A549 (cell line): ENCODE data around the gene LYRM7. TPM values are rescaled to one million over a fixed set of nuclear protein-coding genes. Genes with fewer than 3 reads are reported as not detected.

Experiments used
- ATAC-seq, 2 experiments: fragments of 200-7000 bp in 1 of 2; fragments of >200 bp in 1 of 2; cut with Nextera tagmentation in 1 of 2; cut with Tn5 transposase in 1 of 2; 3 replicates each; pipeline versions ENCODE4 v1.8.0 to v1.9.1; 2018 to 2020; ENCODE audit warnings: mild to moderate bottlenecking in 1 of 2, moderate library complexity in 1 of 2
- CTCF ChIA-PET: fragments of 300-600 bp; sonication (Branson Sonifier 250); formaldehyde crosslinking; extraction: SDS; loops from one replicate; lab custom pipeline; 2021; ENCODE audit warnings: antibody characterized with exemption, inconsistent platforms; lab: Yijun Ruan, JAX
- POLR2A ChIA-PET: fragments of 350-600 bp; formaldehyde crosslinking; extraction: SDS; loops from one replicate; lab custom pipeline; 2021; ENCODE audit warnings: antibody characterized with exemption, inconsistent platforms; lab: Yijun Ruan, JAX
- DNase-seq, 2 experiments: peaks; one replicate each; pipeline versions ENCODE4 v3.0.0 to v3.0.0-alpha.2; 2011 to 2016; ENCODE audit warnings: low read depth in 1 of 2, low spot score in 1 of 2
- FAIRE-seq: peaks from 2 replicates; lab custom pipeline; 2011; peaks lifted over from hg19 to GRCh38; lab: Jason Lieb, UNC
- H3K27ac ChIP-seq, 2 experiments: fragments of >200 bp; sonication (Bioruptor Twin); formaldehyde crosslinking; 3 replicates each; pipeline ENCODE4 v1.5.1; 2016 to 2017
- H3K4me1 ChIP-seq: fragments of >200 bp; sonication (Bioruptor Twin); formaldehyde crosslinking; 3 replicates; pipeline ENCODE4 v1.6.1; 2016
- H3K4me2 ChIP-seq: fragments of >200 bp; sonication (Bioruptor Twin); formaldehyde crosslinking; 3 replicates; pipeline ENCODE4 v1.6.1; 2016
- H3K4me3 ChIP-seq: fragments of >200 bp; sonication (Bioruptor Twin); formaldehyde crosslinking; 3 replicates; pipeline ENCODE4 v1.5.1; 2016
- H3K9me3 ChIP-seq: fragments of >200 bp; sonication (Bioruptor Twin); formaldehyde crosslinking; 3 replicates; pipeline ENCODE4 v1.6.1; 2016
- ATOH8 ChIP-seq: fragments of 250-450 bp; sonication (Bioruptor Pico); IDR thresholded peaks from 2 replicates; pipeline ENCODE4 v1.5.0; 2020; ENCODE audit warnings: low read depth, mild to moderate bottlenecking, moderate library complexity
- BHLHE40 ChIP-seq: IDR thresholded peaks from 2 replicates; pipeline ENCODE4 v1.6.1; 2012; ENCODE audit warnings: low read depth, low read length, inconsistent platforms
- CHD2 ChIP-seq: fragments of 150-350 bp; IDR thresholded peaks from 2 replicates; pipeline ENCODE4 v1.6.1; 2014; ENCODE audit warnings: low read length; ENCODE audit not compliant: partially characterized antibody
- EHF ChIP-seq: fragments of 250-450 bp; sonication (Bioruptor Pico); IDR thresholded peaks from 2 replicates; pipeline ENCODE4 v1.5.0; 2020; ENCODE audit warnings: mild to moderate bottlenecking
- EHMT2 ChIP-seq: fragments of 200-600 bp; sonication (generic); IDR thresholded peaks from 2 replicates; pipeline ENCODE4 v1.6.1; 2016; ENCODE audit warnings: antibody characterized with exemption, low read depth, mild to moderate bottlenecking, moderate library complexity
- FOXS1 ChIP-seq: fragments of 250-450 bp; sonication (Bioruptor Pico); IDR thresholded peaks from 2 replicates; pipeline ENCODE4 v1.5.0; 2020; ENCODE audit warnings: mild to moderate bottlenecking, moderate library complexity
- HOXB5 ChIP-seq: fragments of 250-450 bp; sonication (Bioruptor Pico); IDR thresholded peaks from 2 replicates; pipeline ENCODE4 v1.5.0; 2020; ENCODE audit warnings: mild to moderate bottlenecking, moderate library complexity
- KDM5A ChIP-seq: fragments of 200-600 bp; sonication (generic); IDR thresholded peaks from 2 replicates; pipeline ENCODE4 v1.6.1; 2016; ENCODE audit warnings: antibody characterized with exemption, mild to moderate bottlenecking
- MAX ChIP-seq: IDR thresholded peaks from 2 replicates; pipeline ENCODE4 v1.6.1; 2012
- PHF8 ChIP-seq: fragments of 200-600 bp; sonication (generic); IDR thresholded peaks from 2 replicates; pipeline ENCODE4 v1.6.1; 2016; ENCODE audit warnings: low read depth, mild to moderate bottlenecking, antibody characterized with exemption, moderate library complexity, borderline replicate concordance
- RAD21 ChIP-seq, 2 experiments: fragments of >200 bp in 1 of 2; sonication (Bioruptor Twin) in 1 of 2; formaldehyde crosslinking in 1 of 2; IDR thresholded peaks in 1 of 2; conservative IDR thresholded peaks in 1 of 2; 2 replicates in 1 of 2; 3 replicates in 1 of 2; pipeline ENCODE4 v1.6.1; 2012 to 2018; ENCODE audit warnings: inconsistent platforms in 1 of 2
- RNF2 ChIP-seq: fragments of 200-600 bp; sonication (generic); IDR thresholded peaks from 2 replicates; pipeline ENCODE4 v1.6.1; 2016; ENCODE audit warnings: low read depth, mild to moderate bottlenecking, antibody characterized with exemption, moderate library complexity, borderline replicate concordance
- SMC3 ChIP-seq: fragments of >200 bp; sonication (Bioruptor Twin); formaldehyde crosslinking; IDR thresholded peaks from 3 replicates; pipeline ENCODE4 v1.6.1; 2018; ENCODE audit warnings: inconsistent platforms
- TFCP2L1 ChIP-seq: fragments of 250-450 bp; sonication (Bioruptor Pico); IDR thresholded peaks from 2 replicates; pipeline ENCODE4 v1.5.0; 2021; ENCODE audit warnings: mild to moderate bottlenecking
- ZFP36 ChIP-seq: fragments of 450-650 bp; IDR thresholded peaks from 2 replicates; pipeline ENCODE4 v1.6.1; 2014; ENCODE audit warnings: borderline replicate concordance; ENCODE audit not compliant: partially characterized antibody
- whole genome bisulfite sequencing: methylation state at CpG from one replicate; pipeline ENCODE4 v1.1.6; 2017; ENCODE audit errors: missing lambda C conversion rate; 5-methylcytosine and 5-hydroxymethylcytosine counted together
- polyA plus RNA-seq, 4 experiments: library from polyadenylated mRNA; depleted of rRNA in 3 of 4; stranded (reverse); fragments of >200 nt; fragmentation: RNase III in 1 of 4; extraction: RNeasy Plus Mini Kit Qiagen cat#74134 plus additional on column Dnase treatment in 1 of 4; gene quantifications; 2 replicates in 3 of 4; 3 replicates in 1 of 4; pipeline ENCODE4 v1.2.3, GENCODE V29; 2011 to 2017
- TF ChIP-seq, protein P1 (sequence below): fragments of >200 bp; sonication (Bioruptor Twin); formaldehyde crosslinking; IDR thresholded peaks from 3 replicates; pipeline ENCODE4 v1.6.1; 2016
- TF ChIP-seq, protein P2 (sequence below): fragments of >200 bp; sonication (Bioruptor Twin); formaldehyde crosslinking; IDR thresholded peaks from 2 replicates; pipeline ENCODE4 v1.6.1; 2016
- TF ChIP-seq, protein P3 (sequence below): fragments of 450-650 bp; IDR thresholded peaks from 2 replicates; pipeline ENCODE4 v1.6.1; 2014; ENCODE audit warnings: antibody characterized with exemption

The LYRM7 gene
- polyA plus RNA-seq, 2 of the 4 experiments (the other 2 are of a cell fraction) = 6.2 to 11.1 TPM

DNA sequence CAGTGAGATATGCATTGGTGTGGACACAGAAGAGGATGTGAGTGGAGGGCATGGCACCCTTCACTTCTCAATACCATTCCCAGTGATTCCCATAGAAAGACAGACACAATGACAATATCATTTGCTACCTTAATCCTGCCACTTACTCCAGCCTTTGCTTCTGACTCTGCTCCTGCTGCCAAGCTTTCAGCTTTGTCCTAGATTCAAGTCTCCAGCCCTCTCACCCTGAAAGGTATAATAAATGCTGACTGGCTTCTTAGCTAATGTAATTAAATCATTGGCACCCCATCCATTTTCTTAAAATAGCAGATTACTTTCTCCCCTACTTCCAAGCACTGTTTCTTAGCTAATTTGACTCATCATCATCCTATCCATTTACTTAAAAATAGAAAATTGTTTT lies 52.0 kb downstream of the LYRM7 start:
- FAIRE-seq = no peak
- Histone ChIP-seq H3K4me2 (no peak overlapping the region; the same call in 2 of the 3 replicates), H3K4me3 (no peak overlapping the region), H3K27ac (0 out of 6 replicates have a peak overlapping the region, but pooled peaks of 1 of the 2 experiments have one; percentile 49), H3K4me1 (peaks cover 20% of the 10 kb centered on the region), H3K9me3 (no peaks in the 10 kb centered on the region)
- TF ChIP-seq, protein P1, sequence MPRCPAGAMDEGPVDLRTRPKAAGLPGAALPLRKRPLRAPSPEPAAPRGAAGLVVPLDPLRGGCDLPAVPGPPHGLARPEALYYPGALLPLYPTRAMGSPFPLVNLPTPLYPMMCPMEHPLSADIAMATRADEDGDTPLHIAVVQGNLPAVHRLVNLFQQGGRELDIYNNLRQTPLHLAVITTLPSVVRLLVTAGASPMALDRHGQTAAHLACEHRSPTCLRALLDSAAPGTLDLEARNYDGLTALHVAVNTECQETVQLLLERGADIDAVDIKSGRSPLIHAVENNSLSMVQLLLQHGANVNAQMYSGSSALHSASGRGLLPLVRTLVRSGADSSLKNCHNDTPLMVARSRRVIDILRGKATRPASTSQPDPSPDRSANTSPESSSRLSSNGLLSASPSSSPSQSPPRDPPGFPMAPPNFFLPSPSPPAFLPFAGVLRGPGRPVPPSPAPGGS = no peak
- TF ChIP-seq PHF8 = no peak
- no peak for TF ChIP-seq RAD21 (conservative IDR thresholded peaks at IDR 0.05 in 1 of 2, IDR thresholded peaks at IDR 0.05 in 1 of 2)
- TF ChIP-seq, protein P2, sequence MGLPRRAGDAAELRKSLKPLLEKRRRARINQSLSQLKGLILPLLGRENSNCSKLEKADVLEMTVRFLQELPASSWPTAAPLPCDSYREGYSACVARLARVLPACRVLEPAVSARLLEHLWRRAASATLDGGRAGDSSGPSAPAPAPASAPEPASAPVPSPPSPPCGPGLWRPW = no peak
- ChIA-PET CTCF (interaction anchor here (1.8 to 2.0 kb wide), 2 partner anchors 10 to 36 kb away, joined by 4 to 6 read pairs; no protein-coding TSS in a partner anchor), POLR2A (no interaction called here)
- no peak for ATAC-seq
- no peak for DNase-seq

DNA sequence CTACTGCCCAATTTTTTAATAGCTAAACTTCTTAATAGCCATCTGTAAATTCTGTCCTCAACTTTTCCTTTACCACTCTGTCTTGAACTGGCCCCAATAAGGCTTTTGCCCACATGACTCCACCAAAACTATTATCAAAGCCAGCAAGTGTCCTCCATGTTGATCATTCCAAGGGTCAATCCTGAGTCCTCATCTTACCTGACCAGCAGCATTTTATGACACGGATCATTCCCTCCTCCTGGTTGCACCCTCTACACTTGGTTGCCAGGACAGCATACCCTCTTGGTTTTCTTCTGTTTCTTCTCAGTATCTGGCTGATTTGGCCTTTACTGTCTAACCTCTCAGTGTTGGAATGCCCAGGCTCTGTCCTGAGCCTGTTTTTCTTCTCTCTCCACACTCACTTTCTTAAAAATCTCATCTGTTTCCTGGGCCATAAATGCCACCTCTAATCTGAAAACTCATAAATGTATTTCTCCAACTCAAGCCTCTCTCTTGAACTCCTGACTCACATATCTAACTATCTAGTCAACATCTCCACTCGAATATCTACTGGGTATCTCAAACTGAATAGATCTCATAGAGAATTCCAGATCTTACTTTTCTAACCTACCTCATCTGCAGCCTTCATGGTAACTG lies 53.1 kb downstream of the LYRM7 start:
- Histone ChIP-seq H3K4me1 (peaks cover 20% of the 10 kb centered on the region), H3K4me2 (no peak overlapping the region), H3K9me3 (no peaks in the 10 kb centered on the region), H3K27ac (no peak overlapping the region), H3K4me3 (no peak overlapping the region)
- DNase-seq (no peak), ATAC-seq (no peak), FAIRE-seq (no peak)
- ChIA-PET POLR2A (no interaction called here), CTCF (no interaction called here)
- WGBS = 31% methylated on average over 2 of the region's 2 CpGs
- TF ChIP-seq, protein P3, sequence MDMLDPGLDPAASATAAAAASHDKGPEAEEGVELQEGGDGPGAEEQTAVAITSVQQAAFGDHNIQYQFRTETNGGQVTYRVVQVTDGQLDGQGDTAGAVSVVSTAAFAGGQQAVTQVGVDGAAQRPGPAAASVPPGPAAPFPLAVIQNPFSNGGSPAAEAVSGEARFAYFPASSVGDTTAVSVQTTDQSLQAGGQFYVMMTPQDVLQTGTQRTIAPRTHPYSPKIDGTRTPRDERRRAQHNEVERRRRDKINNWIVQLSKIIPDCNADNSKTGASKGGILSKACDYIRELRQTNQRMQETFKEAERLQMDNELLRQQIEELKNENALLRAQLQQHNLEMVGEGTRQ = no peak
- no peak for TF ChIP-seq HOXB5 (CRISPR knock-in tag)
- no peak for TF ChIP-seq RNF2
- no peak for TF ChIP-seq EHMT2

DNA sequence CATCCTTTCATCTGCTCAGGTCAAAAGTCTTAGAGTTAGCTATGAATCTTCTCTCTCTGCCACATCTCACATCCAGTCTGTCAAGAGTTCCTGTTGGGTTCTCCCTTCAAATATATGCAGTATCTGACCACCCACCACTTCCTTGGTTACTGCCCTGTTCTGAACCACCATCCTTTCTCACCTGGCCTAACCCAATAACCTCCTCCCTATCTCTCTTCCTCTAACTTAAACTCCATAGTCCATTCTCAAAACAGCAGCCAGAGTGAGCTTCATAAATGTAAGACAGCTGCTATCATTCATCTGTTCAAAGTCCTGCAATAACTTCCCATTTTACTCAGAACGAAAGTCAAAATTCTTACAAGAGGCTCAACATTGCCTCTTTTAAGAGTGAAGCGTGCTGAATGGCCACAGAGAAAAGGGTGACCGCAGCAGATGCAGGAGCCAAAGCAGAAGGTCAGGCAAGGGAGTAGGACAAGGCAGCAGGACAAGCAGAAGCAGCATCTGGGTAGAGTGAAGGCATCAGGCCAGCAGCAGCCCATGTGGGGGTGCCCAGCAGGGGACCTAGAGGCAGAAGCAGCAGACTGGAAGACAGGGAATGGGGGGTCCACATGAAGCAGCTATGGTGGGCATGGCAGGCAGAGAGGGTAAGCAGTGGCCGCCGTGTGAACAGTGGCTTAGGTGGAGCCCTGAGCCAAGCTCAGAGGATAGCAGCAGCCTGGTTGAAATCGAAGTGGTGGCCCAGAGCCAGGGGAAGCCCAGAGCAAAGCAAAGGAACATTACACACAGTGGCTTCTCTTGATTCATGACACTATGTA lies 53.9 kb downstream of the LYRM7 start:
- ChIA-PET POLR2A (no interaction called here), CTCF (no interaction called here)
- no peak for DNase-seq
- ATAC-seq = 0 out of 6 replicates have a peak, but pooled peaks of 1 of the 2 experiments have one; percentile 28
- Histone ChIP-seq H3K4me3 (no peak overlapping the region), H3K4me2 (no peak overlapping the region), H3K4me1 (peaks cover 13% of the 10 kb centered on the region), H3K9me3 (no peaks in the 10 kb centered on the region), H3K27ac (no peak overlapping the region)
- WGBS = 67% methylated on average over 6 of the region's 6 CpGs
- FAIRE-seq = no peak
- TF ChIP-seq ATOH8 (CRISPR knock-in tag) = no peak
- no peak for TF ChIP-seq EHF (CRISPR knock-in tag)

DNA sequence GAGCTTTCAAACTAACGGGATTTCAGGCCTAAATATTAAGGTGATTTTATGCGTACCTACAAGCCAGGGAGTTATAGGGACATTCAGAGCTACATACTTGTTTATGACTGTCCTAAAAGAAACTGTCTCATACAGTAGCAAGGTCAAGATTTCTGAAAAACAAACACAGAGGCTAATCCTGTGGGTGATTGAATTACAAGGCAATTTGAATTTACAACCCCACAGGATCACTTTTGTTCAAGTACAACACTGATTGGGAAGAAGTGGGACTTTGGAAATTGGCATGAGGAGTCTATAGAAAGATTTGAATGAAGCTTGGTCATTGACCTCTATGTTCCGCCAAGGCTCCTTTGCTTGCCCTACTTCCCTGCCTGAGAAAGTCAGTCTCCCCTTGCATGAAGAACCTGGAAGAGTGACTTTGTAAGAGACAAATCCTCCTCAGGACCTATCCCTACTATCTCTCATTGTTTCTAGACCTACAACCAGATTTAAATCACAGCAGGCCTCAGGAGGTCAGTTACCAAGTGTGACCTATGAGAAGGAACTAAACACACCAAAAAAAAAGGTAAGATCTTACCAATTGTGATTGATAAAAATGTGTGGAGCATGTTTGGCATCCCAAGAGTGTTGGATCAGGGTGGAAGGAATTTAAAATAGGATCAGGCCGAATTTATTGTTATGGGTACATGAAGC lies 54.7 kb downstream of the LYRM7 start:
- no peak for ATAC-seq
- DNase-seq = no peak
- Histone ChIP-seq H3K9me3 (no peaks in the 10 kb centered on the region), H3K4me1 (peaks cover 11% of the 10 kb centered on the region), H3K27ac (no peak overlapping the region), H3K4me3 (no peak overlapping the region), H3K4me2 (no peak overlapping the region)
- TF ChIP-seq SMC3 (no peak), HOXB5 (CRISPR knock-in tag) (no peak), BHLHE40 (no peak), TFCP2L1 (CRISPR knock-in tag) (no peak), ZFP36 (no peak), MAX (no peak), EHMT2 (no peak), CHD2 (no peak), KDM5A (no peak), FOXS1 (CRISPR knock-in tag) (no peak), RNF2 (no peak)
- FAIRE-seq = no peak
- ChIA-PET CTCF (interaction anchor here (0.7 kb wide), 1 partner anchor 9 kb away, joined by 3 read pairs; no protein-coding TSS in a partner anchor), POLR2A (no interaction called here)
- WGBS = 66% methylated on average over 4 of the region's 4 CpGs
